Vagina (tissue), 2 donors: ENCODE data around the gene USP14. TPM values are rescaled to one million over a fixed set of nuclear protein-coding genes. Genes with fewer than 3 reads are reported as not detected.

Source experiments
- DNase-seq, 2 donors: peaks; one replicate each; pipeline ENCODE4 v3.0.0-alpha.2; 2017; ENCODE audit errors: extremely low spot score in 2 of 2
- H3K27ac ChIP-seq: fragments of 200-600 bp; sonication (generic); one replicate; pipeline ENCODE4 v1.5.1; 2019
- H3K27me3 ChIP-seq: fragments of 200-600 bp; sonication (generic); one replicate; pipeline ENCODE4 v1.5.1; 2019
- H3K36me3 ChIP-seq, 2 donors: fragments of 200-600 bp; sonication (generic); one replicate each; pipeline ENCODE4 v1.5.1; 2017 to 2019
- H3K4me1 ChIP-seq: fragments of 200-600 bp; sonication (generic); one replicate; pipeline ENCODE4 v1.5.1; 2019
- H3K4me3 ChIP-seq, 2 donors: fragments of 200-600 bp; sonication (generic); 1 replicate in 1 of 2; 2 replicates in 1 of 2; pipeline ENCODE4 v1.5.1; 2016 to 2019
- H3K9me3 ChIP-seq: fragments of 200-600 bp; sonication (generic); one replicate; pipeline ENCODE4 v1.5.1; 2019
- POLR2A ChIP-seq, 2 donors: fragments of 450-650 bp; IDR thresholded peaks; one replicate each; pipeline ENCODE4 v1.6.1; 2017; ENCODE audit warnings: antibody characterized with exemption in 2 of 2, mild to moderate bottlenecking in 2 of 2, moderate library complexity in 2 of 2
- POLR2AphosphoS5 ChIP-seq, 2 donors: sonication (generic); formaldehyde crosslinking; IDR thresholded peaks; one replicate each; pipeline ENCODE4 v1.9.0; 2017; ENCODE audit warnings: antibody characterized with exemption in 2 of 2, mild to moderate bottlenecking in 2 of 2, low read depth in 1 of 2; ENCODE audit not compliant: insufficient read depth in 1 of 2
- intact Hi-C: fragments of 100-400 bp; cut with DNase I; formaldehyde crosslinking; loops from one replicate; pipeline ENCODE4 v1.15.1; 2023
- total RNA-seq: library from RNA; depleted of rRNA; stranded (reverse); fragments of >200 nt; gene quantifications from one replicate; pipeline ENCODE4 v1.2.3, GENCODE V29; 2016
- TF ChIP-seq, protein P1 (sequence below), 3 experiments: fragments of 450-650 bp in 2 of 3; fragments of 200-600 bp in 1 of 3; sonication (generic) in 1 of 3; IDR thresholded peaks; one replicate each; pipeline ENCODE4 v1.5.1; 2017 to 2019; ENCODE audit warnings: antibody characterized with exemption in 3 of 3, mild to moderate bottlenecking in 2 of 3, moderate library complexity in 2 of 3

Gene USP14
- total RNA-seq, 1 donor from 2014 or later, result 26.3 TPM

DNA sequence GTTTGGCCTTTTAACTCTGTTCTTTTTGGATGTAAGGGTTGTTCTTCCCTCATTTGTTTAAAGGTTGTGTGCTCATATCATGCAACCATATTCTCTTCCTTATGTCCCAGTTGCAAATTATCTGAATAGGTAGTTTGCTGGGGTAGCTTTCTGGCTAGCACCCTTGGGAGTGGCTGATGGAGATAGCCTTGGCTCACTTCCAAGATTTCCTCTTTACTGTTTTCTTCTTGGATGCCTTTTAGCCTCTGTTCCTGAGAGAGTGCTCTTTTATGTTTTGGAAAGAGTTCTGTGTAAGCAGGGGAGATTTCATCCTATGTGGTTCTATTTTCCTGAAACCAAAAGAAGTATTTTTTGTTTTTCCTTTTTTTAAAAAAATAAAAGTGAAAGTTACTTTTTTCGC lies 25.4 kb downstream of the USP14 start:
- H3K36me3 ChIP-seq, result peaks cover 0 to 10% of the 10 kb centered on the region in 2 donors
- no peak for TF ChIP-seq POLR2AphosphoS5 (IDR thresholded peaks at IDR 0.05; ENCODE audit: insufficient read depth in 1 of 2, low read depth in 1 of 2)
- TF ChIP-seq, protein P1, sequence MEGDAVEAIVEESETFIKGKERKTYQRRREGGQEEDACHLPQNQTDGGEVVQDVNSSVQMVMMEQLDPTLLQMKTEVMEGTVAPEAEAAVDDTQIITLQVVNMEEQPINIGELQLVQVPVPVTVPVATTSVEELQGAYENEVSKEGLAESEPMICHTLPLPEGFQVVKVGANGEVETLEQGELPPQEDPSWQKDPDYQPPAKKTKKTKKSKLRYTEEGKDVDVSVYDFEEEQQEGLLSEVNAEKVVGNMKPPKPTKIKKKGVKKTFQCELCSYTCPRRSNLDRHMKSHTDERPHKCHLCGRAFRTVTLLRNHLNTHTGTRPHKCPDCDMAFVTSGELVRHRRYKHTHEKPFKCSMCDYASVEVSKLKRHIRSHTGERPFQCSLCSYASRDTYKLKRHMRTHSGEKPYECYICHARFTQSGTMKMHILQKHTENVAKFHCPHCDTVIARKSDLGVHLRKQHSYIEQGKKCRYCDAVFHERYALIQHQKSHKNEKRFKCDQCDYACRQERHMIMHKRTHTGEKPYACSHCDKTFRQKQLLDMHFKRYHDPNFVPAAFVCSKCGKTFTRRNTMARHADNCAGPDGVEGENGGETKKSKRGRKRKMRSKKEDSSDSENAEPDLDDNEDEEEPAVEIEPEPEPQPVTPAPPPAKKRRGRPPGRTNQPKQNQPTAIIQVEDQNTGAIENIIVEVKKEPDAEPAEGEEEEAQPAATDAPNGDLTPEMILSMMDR (IDR thresholded peaks at IDR 0.05), result no peak
- TF ChIP-seq POLR2A (IDR thresholded peaks at IDR 0.05), result no peak
- no peaks in the 10 kb centered on the region for H3K27me3 ChIP-seq
- DNase-seq, result no peak
- intact Hi-C loops, result no loop called here
- H3K4me3 ChIP-seq, result no peak overlapping the region
- no peaks in the 10 kb centered on the region for H3K9me3 ChIP-seq
- H3K27ac ChIP-seq, result no peak overlapping the region
- H3K4me1 ChIP-seq, result no peaks in the 10 kb centered on the region

DNA sequence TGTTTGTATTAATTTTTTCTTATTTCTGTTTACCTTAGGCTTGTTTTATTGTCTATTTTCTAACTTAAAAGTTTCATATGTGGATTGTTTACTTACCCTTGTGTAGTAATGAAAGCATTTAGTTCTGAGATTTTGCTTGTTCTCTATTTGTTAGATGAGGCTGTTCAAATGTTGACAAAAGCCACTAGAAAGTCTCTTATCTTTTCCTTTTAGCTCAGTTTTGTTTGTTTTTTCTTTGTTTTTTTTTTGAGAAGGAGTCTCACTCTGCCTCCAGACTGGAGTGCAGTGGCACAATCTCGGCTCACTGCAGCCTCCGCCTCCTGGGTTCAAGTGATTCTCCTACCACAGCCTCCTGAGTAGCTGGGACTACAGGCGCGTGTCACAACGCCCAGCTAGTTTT lies 30.9 kb downstream of the USP14 start:
- Histone ChIP-seq H3K36me3 (peaks cover 0 to 5% of the 10 kb centered on the region in 2 donors), H3K4me3 (no peak overlapping the region), H3K27ac (no peak overlapping the region), H3K4me1 (no peaks in the 10 kb centered on the region), H3K9me3 (no peaks in the 10 kb centered on the region), H3K27me3 (no peaks in the 10 kb centered on the region)
- TF ChIP-seq POLR2AphosphoS5 (IDR thresholded peaks at IDR 0.05; ENCODE audit: insufficient read depth in 1 of 2, low read depth in 1 of 2), result no peak
- TF ChIP-seq POLR2A (IDR thresholded peaks at IDR 0.05), result no peak
- TF ChIP-seq, protein P1 (IDR thresholded peaks at IDR 0.05), result no peak
- intact Hi-C loops, result no loop called here
- DNase-seq, result no peak

DNA sequence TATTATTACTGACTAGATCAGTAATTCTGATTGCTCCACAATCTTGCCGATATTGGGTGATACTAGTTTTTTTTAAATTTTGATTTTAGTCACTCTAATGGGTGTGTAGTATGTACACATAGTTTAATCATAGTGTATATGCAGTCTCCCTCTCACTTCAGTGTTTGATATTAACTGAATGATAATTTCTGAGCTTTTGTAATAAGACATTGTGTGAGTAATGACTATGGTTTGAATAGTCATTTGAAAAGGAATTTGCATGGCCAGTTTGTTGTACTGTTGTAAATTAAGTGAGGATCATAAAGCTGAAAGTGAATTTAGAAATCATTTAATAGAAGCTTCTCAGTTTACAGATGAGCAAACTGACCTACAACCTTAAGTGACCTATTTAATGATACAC lies 33.4 kb downstream of the USP14 start:
- TF ChIP-seq POLR2AphosphoS5 (IDR thresholded peaks at IDR 0.05; ENCODE audit: insufficient read depth in 1 of 2, low read depth in 1 of 2), result no peak
- TF ChIP-seq, protein P1 (IDR thresholded peaks at IDR 0.05), result no peak
- H3K4me1 ChIP-seq, result no peaks in the 10 kb centered on the region
- H3K36me3 ChIP-seq, result peaks cover 0 to 13% of the 10 kb centered on the region in 2 donors
- H3K27me3 ChIP-seq, result no peaks in the 10 kb centered on the region
- H3K4me3 ChIP-seq, result no peak overlapping the region
- intact Hi-C loops, result no loop called here
- no peak overlapping the region for H3K27ac ChIP-seq
- no peaks in the 10 kb centered on the region for H3K9me3 ChIP-seq
- DNase-seq, result no peak

DNA sequence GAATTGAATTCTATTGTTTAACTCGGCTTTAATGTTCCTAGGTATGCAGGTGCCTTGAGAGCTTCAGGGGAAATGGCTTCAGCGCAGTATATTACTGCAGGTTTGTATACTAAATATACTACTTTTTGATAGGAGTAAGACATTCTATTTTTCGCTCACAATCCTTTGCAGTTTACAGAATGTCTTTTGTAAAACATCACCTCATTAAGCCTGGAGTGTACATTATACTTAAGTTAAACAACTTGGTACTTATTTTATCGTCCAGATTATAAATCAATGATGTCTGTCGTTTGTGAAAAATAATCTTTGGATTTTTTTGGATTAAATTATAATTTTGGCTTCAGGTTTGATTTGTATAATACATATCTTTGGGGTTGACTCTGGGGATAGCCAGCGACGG lies 34.4 kb downstream of the USP14 start:
- H3K27ac ChIP-seq, result no peak overlapping the region
- TF ChIP-seq, protein P1 (IDR thresholded peaks at IDR 0.05), result no peak
- TF ChIP-seq POLR2AphosphoS5 (IDR thresholded peaks at IDR 0.05; ENCODE audit: insufficient read depth in 1 of 2, low read depth in 1 of 2), result no peak
- TF ChIP-seq POLR2A (IDR thresholded peaks at IDR 0.05), result no peak
- no peak overlapping the region for H3K4me3 ChIP-seq
- H3K36me3 ChIP-seq, result peaks cover 0 to 21% of the 10 kb centered on the region in 2 donors
- DNase-seq, result no peak
- no peaks in the 10 kb centered on the region for H3K27me3 ChIP-seq
- intact Hi-C loops, result no loop called here
- no peaks in the 10 kb centered on the region for H3K9me3 ChIP-seq
- no peaks in the 10 kb centered on the region for H3K4me1 ChIP-seq

DNA sequence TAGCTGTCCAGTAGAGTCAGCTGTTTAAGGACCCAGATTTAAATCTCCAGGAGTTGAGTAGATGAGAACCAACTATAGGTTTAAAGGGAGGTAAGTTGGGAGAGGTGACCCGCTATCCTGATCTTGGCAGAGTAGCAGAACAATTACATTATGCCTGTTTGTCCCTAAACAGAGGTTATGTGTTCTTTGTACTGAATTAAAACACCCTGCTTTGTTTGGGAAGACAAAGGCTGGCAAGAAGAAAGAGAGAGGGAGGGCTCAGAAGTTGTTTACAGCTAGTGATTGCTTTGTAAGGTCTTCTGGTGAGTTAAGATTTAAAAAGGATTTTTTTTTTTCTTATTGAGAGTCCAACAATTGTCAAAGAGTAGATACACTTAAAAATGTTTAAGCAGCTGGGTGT lies 37.3 kb downstream of the USP14 start:
- H3K4me1 ChIP-seq, result no peaks in the 10 kb centered on the region
- no peak overlapping the region for H3K27ac ChIP-seq
- H3K27me3 ChIP-seq, result no peaks in the 10 kb centered on the region
- H3K36me3 ChIP-seq, result peaks cover 0 to 49% of the 10 kb centered on the region in 2 donors
- intact Hi-C loops, result no loop called here
- TF ChIP-seq POLR2A (IDR thresholded peaks at IDR 0.05) (no peak), POLR2AphosphoS5 (IDR thresholded peaks at IDR 0.05; ENCODE audit: insufficient read depth in 1 of 2, low read depth in 1 of 2) (no peak)
- TF ChIP-seq, protein P1 (IDR thresholded peaks at IDR 0.05), result no peak
- no peak overlapping the region for H3K4me3 ChIP-seq
- no peak for DNase-seq
- H3K9me3 ChIP-seq, result no peaks in the 10 kb centered on the region
